GF-D8 (cell line): ENCODE data around the gene TCF12.
"Not testable (repeated sequence)": the region's sequence is repeated elsewhere in the genome, so short reads cannot be mapped to it uniquely, and the experiment has no call there.

Experiments used
- DNase-seq: peaks from one replicate; lab custom pipeline; 2025; lab: John Stamatoyannopoulos, UW

Gene TCF12

GRCh38 chr15:57135800-57136199 is 217.4 kb downstream of the TCF12 start:
- no peak for DNase-seq

GRCh38 chr15:57138349-57138788 is 219.9 kb downstream of the TCF12 start:
- no peak for DNase-seq

GRCh38 chr15:57143511-57144078 is 225.2 kb downstream of the TCF12 start:
- no peak for DNase-seq

GRCh38 chr15:57144448-57144847 is 226.0 kb downstream of the TCF12 start:
- no peak for DNase-seq

GRCh38 chr15:57146506-57147201 is 228.2 kb downstream of the TCF12 start:
- DNase-seq, result peak; percentile 23

- no peak for DNase-seq
Measured at GRCh38 chr15:57147621-57148020, 229.2 kb downstream of the TCF12 start.

GRCh38 chr15:57148262-57148661 is 229.8 kb downstream of the TCF12 start:
- no peak for DNase-seq

GRCh38 chr15:57149196-57149595 is 230.8 kb downstream of the TCF12 start:
- no peak for DNase-seq

GRCh38 chr15:57150066-57150865 is 231.8 kb downstream of the TCF12 start:
- DNase-seq, result no peak

- not testable (repeated sequence) for DNase-seq
Measured at GRCh38 chr15:57150866-57151203, 232.4 kb downstream of the TCF12 start.

GRCh38 chr15:57152133-57152532 is 233.7 kb downstream of the TCF12 start:
- DNase-seq, result no peak

- DNase-seq, result no peak
Measured at GRCh38 chr15:57152666-57153539, 234.5 kb downstream of the TCF12 start.

- DNase-seq, result no peak
Measured at GRCh38 chr15:57156210-57156884, 237.9 kb downstream of the TCF12 start.

- DNase-seq, result no peak
Measured at GRCh38 chr15:57158589-57158988, 240.1 kb downstream of the TCF12 start.

- no peak for DNase-seq
Measured at GRCh38 chr15:57158997-57159668, 240.7 kb downstream of the TCF12 start.

GRCh38 chr15:57159767-57160166 is 241.3 kb downstream of the TCF12 start:
- DNase-seq, result no peak

GRCh38 chr15:57160823-57161560 is 242.5 kb downstream of the TCF12 start:
- no peak for DNase-seq

GRCh38 chr15:57164251-57164650 is 245.8 kb downstream of the TCF12 start:
- not testable (repeated sequence) for DNase-seq

GRCh38 chr15:57165992-57166391 is 247.5 kb downstream of the TCF12 start:
- DNase-seq, result no peak

- no peak for DNase-seq
Measured at GRCh38 chr15:57167821-57168395, 249.5 kb downstream of the TCF12 start.
